H1 (cell line): ENCODE results near the gene HPCAL4. TPM values are rescaled to one million over a fixed set of nuclear protein-coding genes. Genes with fewer than 3 reads are reported as not detected.

Experiments
- CTCF ChIA-PET: fragments of 300-600 bp; sonication (Branson Sonifier 250); formaldehyde crosslinking; loops from one replicate; lab custom pipeline; 2021; ENCODE audit not compliant: partially characterized antibody; lab: Charles Lee
- POLR2A ChIA-PET: fragments of 300-600 bp; sonication (Branson Sonifier 250); formaldehyde crosslinking; loops from one replicate; lab custom pipeline; 2021; ENCODE audit warnings: inconsistent platforms; ENCODE audit not compliant: partially characterized antibody; lab: Charles Lee
- DNase-seq, 2 experiments: peaks; one replicate each; pipeline versions ENCODE4 v3.0.0 to v3.0.0-alpha.2; 2010 to 2022; ENCODE audit warnings: low spot score in 2 of 2, low read depth in 1 of 2, mixed read lengths in 1 of 2
- FAIRE-seq: peaks from 2 replicates; lab custom pipeline; 2011; peaks lifted over from hg19 to GRCh38; lab: Jason Lieb, UNC
- H2AFZ ChIP-seq: 2 replicates; pipeline ENCODE4 v1.8.1; 2012; ENCODE audit warnings: low read length, inconsistent platforms
- H2AK5ac ChIP-seq: 2 replicates; pipeline ENCODE4 v1.6.1; 2013; ENCODE audit warnings: low read depth, low read length
- H2BK120ac ChIP-seq: replicated peaks from 2 replicates; pipeline ENCODE3; 2013; ENCODE audit warnings: low read depth, low read length, inconsistent platforms
- H2BK12ac ChIP-seq: 2 replicates; pipeline ENCODE4 v1.6.1; 2013; ENCODE audit warnings: low read depth, low read length
- H2BK15ac ChIP-seq: 2 replicates; pipeline ENCODE4 v1.6.1; 2013; ENCODE audit warnings: low read length
- H2BK20ac ChIP-seq: 2 replicates; pipeline ENCODE4 v1.6.1; 2013; ENCODE audit warnings: low read length
- H2BK5ac ChIP-seq: 2 replicates; pipeline ENCODE4 v1.6.1; 2013; ENCODE audit warnings: low read depth, low read length
- H3K14ac ChIP-seq: 2 replicates; pipeline ENCODE4 v1.6.1; 2013; ENCODE audit warnings: inconsistent platforms; ENCODE audit not compliant: insufficient read length
- H3K18ac ChIP-seq: 2 replicates; pipeline ENCODE4 v1.6.1; 2013; ENCODE audit warnings: low read length; ENCODE audit errors: extremely low read depth
- H3K23ac ChIP-seq: 2 replicates; pipeline ENCODE4 v1.6.1; 2013; ENCODE audit warnings: inconsistent platforms; ENCODE audit not compliant: insufficient read length
- H3K23me2 ChIP-seq: 2 replicates; pipeline ENCODE4 v1.6.1; 2013; ENCODE audit warnings: low read depth, low read length
- H3K27ac ChIP-seq: 2 replicates; pipeline ENCODE4 v1.6.1; 2011; ENCODE audit warnings: low read depth, low read length, inconsistent platforms
- H3K27me3 ChIP-seq, 4 experiments: replicated peaks in 1 of 4; 1 replicate in 1 of 4; 2 replicates in 3 of 4; pipeline versions ENCODE4 v1.6.1 to v1.8.1; 2011 to 2013; ENCODE audit warnings: low read length in 3 of 4, mild to moderate bottlenecking in 3 of 4, inconsistent platforms in 2 of 4, mixed read lengths in 2 of 4, moderate library complexity in 1 of 4; ENCODE audit not compliant: control insufficient read depth in 3 of 4, insufficient read depth in 3 of 4; ENCODE audit errors: extremely low read depth in 1 of 4
- H3K36me3 ChIP-seq, 4 experiments: 2 replicates each; pipeline versions ENCODE4 v1.6.1 to v1.8.1; 2011 to 2013; ENCODE audit warnings: mild to moderate bottlenecking in 4 of 4, low read length in 3 of 4, moderate library complexity in 2 of 4, control low read depth in 1 of 4, inconsistent platforms in 1 of 4; ENCODE audit not compliant: insufficient read depth in 4 of 4, control insufficient read depth in 2 of 4
- H3K4ac ChIP-seq: replicated peaks from 2 replicates; pipeline ENCODE3; 2013; ENCODE audit warnings: low read length, low read depth, mixed read lengths, inconsistent platforms; ENCODE audit not compliant: insufficient read length
- H3K4me1 ChIP-seq, 4 experiments: replicated peaks in 1 of 4; 1 replicate in 1 of 4; 2 replicates in 3 of 4; pipeline versions ENCODE4 v1.6.1 to v1.8.1; 2011 to 2013; ENCODE audit warnings: low read length in 3 of 4, inconsistent platforms in 2 of 4, mixed read lengths in 1 of 4; ENCODE audit not compliant: insufficient read depth in 4 of 4, control insufficient read depth in 3 of 4
- H3K4me2 ChIP-seq, 2 experiments: 2 replicates each; pipeline versions ENCODE4 v1.6.1 to v1.8.1; 2011 to 2013; ENCODE audit warnings: low read depth in 2 of 2, low read length in 2 of 2, control low read depth in 1 of 2, inconsistent platforms in 1 of 2, mild to moderate bottlenecking in 1 of 2; ENCODE audit not compliant: insufficient read depth in 1 of 2
- H3K4me3 ChIP-seq, 4 experiments: fragments of 200-600, 300-600 bp in 1 of 4; sonication (generic), shearing (Covaris generic), sonication (Bioruptor Twin) in 1 of 4; 2 replicates each; pipeline versions ENCODE4 v1.5.1 to v1.8.1; 2011 to 2016; ENCODE audit warnings: low read length in 4 of 4, low read depth in 3 of 4, control low read depth in 2 of 4, inconsistent platforms in 2 of 4, mild to moderate bottlenecking in 2 of 4, mixed read lengths in 1 of 4, moderate library complexity in 1 of 4; ENCODE audit not compliant: insufficient read depth in 2 of 4; ENCODE audit errors: extremely low read depth in 1 of 4
- H3K56ac ChIP-seq: replicated peaks from 2 replicates; pipeline ENCODE3; 2013; ENCODE audit warnings: low read depth, mild to moderate bottlenecking, mixed read lengths, low read length, inconsistent platforms; ENCODE audit not compliant: insufficient read length
- H3K79me1 ChIP-seq: 2 replicates; pipeline ENCODE4 v1.6.1; 2013; ENCODE audit warnings: low read depth, low read length, control low read depth
- H3K79me2 ChIP-seq, 2 experiments: 2 replicates each; pipeline versions ENCODE4 v1.6.1 to v1.8.1; 2012 to 2013; ENCODE audit warnings: low read length in 2 of 2, mild to moderate bottlenecking in 2 of 2, inconsistent platforms in 1 of 2; ENCODE audit not compliant: insufficient read depth in 2 of 2, control insufficient read depth in 1 of 2
- H3K9ac ChIP-seq, 4 experiments: replicated peaks in 1 of 4; 1 replicate in 1 of 4; 2 replicates in 3 of 4; pipeline versions ENCODE4 v1.6.1 to v1.8.1; 2011 to 2013; ENCODE audit warnings: low read depth in 3 of 4, low read length in 3 of 4, control low read depth in 2 of 4, mild to moderate bottlenecking in 2 of 4, moderate library complexity in 2 of 4, inconsistent platforms in 1 of 4; ENCODE audit errors: extremely low read depth in 1 of 4
- H3K9me3 ChIP-seq, 2 experiments: 2 replicates each; pipeline versions ENCODE4 v1.6.1 to v1.8.1; 2012 to 2013; ENCODE audit warnings: mild to moderate bottlenecking in 2 of 2, moderate library complexity in 2 of 2, control low read depth in 1 of 2, inconsistent platforms in 1 of 2, low read depth in 1 of 2, low read length in 1 of 2, mixed read lengths in 1 of 2; ENCODE audit not compliant: insufficient read depth in 2 of 2
- H4K20me1 ChIP-seq, 2 experiments: replicated peaks in 1 of 2; 2 replicates each; pipeline versions ENCODE3 to v1.8.1; 2011 to 2013; ENCODE audit warnings: inconsistent platforms in 2 of 2, low read length in 2 of 2, mild to moderate bottlenecking in 1 of 2; ENCODE audit not compliant: insufficient read depth in 2 of 2, control insufficient read depth in 1 of 2
- H4K5ac ChIP-seq: 2 replicates; pipeline ENCODE4 v1.6.1; 2013; ENCODE audit warnings: low read length, low read depth, mixed read lengths, inconsistent platforms; ENCODE audit not compliant: insufficient read length
- H4K8ac ChIP-seq: 2 replicates; pipeline ENCODE4 v1.8.0; 2013; ENCODE audit warnings: mild to moderate bottlenecking, moderate library complexity, low read length, inconsistent platforms; ENCODE audit not compliant: insufficient read depth; ENCODE audit errors: extremely low read depth
- H4K91ac ChIP-seq: replicated peaks from 2 replicates; pipeline ENCODE3; 2013; ENCODE audit warnings: low read length, mixed read lengths, inconsistent platforms; ENCODE audit not compliant: insufficient read length
- CHD2 ChIP-seq: IDR thresholded peaks from 2 replicates; pipeline ENCODE4 v1.6.1; 2012; ENCODE audit warnings: low read length, improper control_type of control experiment
- GTF2F1 ChIP-seq: IDR thresholded peaks from 2 replicates; pipeline ENCODE4 v1.6.1; 2012; ENCODE audit warnings: low read depth, low read length, improper control_type of control experiment, borderline replicate concordance
- KDM1A ChIP-seq: fragments of 200-600, 300-600 bp; sonication (generic); IDR thresholded peaks from 2 replicates; pipeline ENCODE4 v1.7.1; 2016; ENCODE audit warnings: mild to moderate bottlenecking, low read length, borderline replicate concordance
- PHF8 ChIP-seq: fragments of 200-600 bp; sonication (generic); conservative IDR thresholded peaks from 2 replicates; pipeline ENCODE4 v1.7.1; 2012; ENCODE audit warnings: low read depth, mild to moderate bottlenecking, inconsistent platforms, low read length, moderate library complexity
- POLR2AphosphoS5 ChIP-seq: IDR thresholded peaks from 2 replicates; pipeline ENCODE4 v1.6.1; 2011; ENCODE audit warnings: low read depth, low read length
- RBBP5 ChIP-seq: IDR thresholded peaks from 2 replicates; pipeline ENCODE4 v1.7.1; 2012; ENCODE audit warnings: low read depth, mild to moderate bottlenecking, inconsistent platforms, low read length, moderate library complexity, borderline replicate concordance
- WGBS, 2 experiments: shearing (Covaris generic) in 1 of 2; methylation state at CpG; one replicate each; pipeline versions ENCODE4 v1.1.6 to v1.1.7; 2013 to 2015; ENCODE audit warnings: low lambda C conversion rate in 2 of 2, mixed read lengths in 2 of 2, inconsistent platforms in 1 of 2, low coverage in 1 of 2, missing lambda C conversion rate in 1 of 2; ENCODE audit not compliant: insufficient replicate concordance in 2 of 2, insufficient coverage in 1 of 2, insufficient read length in 1 of 2; ENCODE audit errors: extremely low coverage in 1 of 2, missing lambda C conversion rate in 1 of 2; 5-methylcytosine and 5-hydroxymethylcytosine counted together
- polyA plus RNA-seq, 7 experiments: library from polyadenylated mRNA; depleted of rRNA in 3 of 7; stranded (reverse) in 5 of 7; unstranded in 2 of 7; fragments of >200 nt in 5 of 7; fragments of 200-250 nt in 2 of 7; gene quantifications; 1 replicate in 5 of 7; 2 replicates in 1 of 7; 4 replicates in 1 of 7; pipeline versions ENCODE4 v1.2.1 to v1.2.3, GENCODE V29; 2011 to 2013; ENCODE audit warnings: missing spikeins in 2 of 7, mixed read lengths in 2 of 7
- total RNA-seq: library from RNA; stranded (reverse); fragmentation: NEBNext Ultra II Directional; extraction: Animal tissue kit (Norgen Biotek cat#: 25700); gene quantifications from 2 replicates; pipeline ENCODE4 v1.2.1, GENCODE V29; 2021

HPCAL4 gene
- total and polyA plus RNA-seq, 2 of the 8 experiments (the other 6 are each of a cell fraction or from before 2014, with no cell fraction given): 0.54 to 0.74 TPM

DNA sequence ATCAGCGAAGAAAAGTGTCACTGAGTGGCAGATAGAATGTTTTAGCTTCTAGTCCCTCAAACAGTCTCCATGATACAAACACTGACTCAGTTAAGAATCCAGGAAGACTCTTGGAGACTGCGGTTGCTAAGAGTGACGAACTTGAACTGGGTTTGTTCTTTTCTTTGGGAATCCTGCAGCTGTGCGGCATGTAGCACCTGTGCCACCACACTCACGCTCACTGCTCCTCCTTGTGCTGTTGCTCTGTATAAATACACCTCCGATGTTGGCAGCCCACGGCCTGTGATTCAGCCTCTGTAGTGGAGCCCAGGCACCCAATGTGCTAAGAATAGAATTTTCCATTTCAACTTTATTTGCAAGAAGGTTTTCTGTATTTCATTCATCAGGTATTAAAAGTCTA, 41.9 kb upstream of the HPCAL4 start:
- peaks cover 7 to 72% (median 40%) of the 10 kb centered on the region in 4 experiments for H3K27me3 ChIP-seq
- H4K20me1 ChIP-seq: no peaks in the 10 kb centered on the region
- no peak overlapping the region for H3K18ac ChIP-seq
- no peaks in the 10 kb centered on the region for H3K79me1 ChIP-seq
- H2BK20ac ChIP-seq: no peak overlapping the region
- H2AK5ac ChIP-seq: no peak overlapping the region
- no peak overlapping the region for H3K9ac ChIP-seq
- H2BK12ac ChIP-seq: no peak overlapping the region
- no peak overlapping the region for H4K5ac ChIP-seq
- no peaks in the 10 kb centered on the region for H3K4me1 ChIP-seq
- H3K9me3 ChIP-seq: no peaks in the 10 kb centered on the region; a peak in 1 of 4 replicates
- no peak overlapping the region for H2BK120ac ChIP-seq
- no peak overlapping the region for H3K4me2 ChIP-seq
- H4K8ac ChIP-seq: no peak overlapping the region
- H3K14ac ChIP-seq: no peak overlapping the region
- no peaks in the 10 kb centered on the region for H3K79me2 ChIP-seq
- POLR2A ChIA-PET: interaction anchor here (1.5 to 1.8 kb wide), 2 partner anchors 13 to 158 kb away, joined by 3 to 4 read pairs; no protein-coding TSS in a partner anchor
- no peak for FAIRE-seq
- no peaks in the 10 kb centered on the region for H3K23me2 ChIP-seq
- H4K91ac ChIP-seq: no peak overlapping the region
- H2AFZ ChIP-seq: no peak overlapping the region
- no peak overlapping the region for H3K4me3 ChIP-seq
- no peak overlapping the region for H3K27ac ChIP-seq
- H2BK5ac ChIP-seq: no peak overlapping the region
- H3K4ac ChIP-seq: no peak overlapping the region
- H3K36me3 ChIP-seq: no peaks in the 10 kb centered on the region
- H3K23ac ChIP-seq: no peak overlapping the region
- TF ChIP-seq RBBP5 (no peak), KDM1A (no peak), POLR2AphosphoS5 (no peak), CHD2 (no peak), PHF8 (no peak), GTF2F1 (no peak)
- TF ChIP-seq, all 59 proteins: peak for 0
- Histone ChIP-seq H3K56ac (no peak overlapping the region), H2BK15ac (no peak overlapping the region)
- DNase-seq: no peak
- 85% methylated on average over 7 of the region's 7 CpGs; no CpG with 5 or more reads in 1 of the 2 experiments for WGBS, 2 experiments
- CTCF ChIA-PET: interaction anchor here (1.0 to 1.2 kb wide), 2 partner anchors 10 to 75 kb away, joined by 4 read pairs; no protein-coding TSS in a partner anchor
